SH-SY5Y (cell line): ENCODE data around the gene SPANXN4.

Source experiments
- GATA2 ChIP-seq: IDR thresholded peaks from 2 replicates; pipeline ENCODE4 v1.6.1; 2011; ENCODE audit warnings: mild to moderate bottlenecking, low read depth, low read length
- GATA3 ChIP-seq: IDR thresholded peaks from 2 replicates; pipeline ENCODE4 v1.6.1; 2011; ENCODE audit warnings: low read depth, mild to moderate bottlenecking, low read length, moderate library complexity

GRCh38 chrX:142994988-142995387 is 30.7 kb upstream of the SPANXN4 start:
- TF ChIP-seq GATA2 (no peak), GATA3 (no peak)
